Kasumi-1 (cell line): ENCODE data around the gene CAPSL.
"Not testable (repeated sequence)": the region's sequence is repeated elsewhere in the genome, so short reads cannot be mapped to it uniquely, and the experiment has no call there.

Experiments
- DNase-seq, 2 experiments: peaks; one replicate each; lab custom pipeline; 2025; lab: John Stamatoyannopoulos, UW

Gene CAPSL

GRCh38 chr5:35876454-35876853 lies 62.0 kb downstream of the CAPSL start:
- DNase-seq, result peak; percentile 20 to 23

- no peak for DNase-seq
These were observed 67.8 kb downstream of the CAPSL start for GRCh38 chr5:35870605-35871004.

- DNase-seq, result peak in 1 of 2 experiments; percentile 12
These were observed 68.6 kb downstream of the CAPSL start for GRCh38 chr5:35869685-35870277.

GRCh38 chr5:35867998-35868397 lies 70.4 kb downstream of the CAPSL start:
- DNase-seq, result no peak

- DNase-seq, result peak; percentile 63 to 82
These were observed 75.3 kb downstream of the CAPSL start for GRCh38 chr5:35863159-35863558.

GRCh38 chr5:35862126-35862525 lies 76.3 kb downstream of the CAPSL start:
- DNase-seq, result no peak

- no peak for DNase-seq
These were observed 76.7 kb downstream of the CAPSL start for GRCh38 chr5:35861718-35862117.

- no peak for DNase-seq
These were observed 77.7 kb downstream of the CAPSL start for GRCh38 chr5:35860686-35861085.

- no peak for DNase-seq
These were observed 79.2 kb downstream of the CAPSL start for GRCh38 chr5:35859101-35859661.

- DNase-seq, result no peak
These were observed 80.7 kb downstream of the CAPSL start for GRCh38 chr5:35857606-35858205.

GRCh38 chr5:35856765-35857351 lies 81.6 kb downstream of the CAPSL start, which contains the start of gene IL7R:
TSS of gene IL7R (plus strand) at chr5:35856891. CDS start at chr5:35856978, 87 bp downstream.
- DNase-seq, result peak; percentile 81 to 87

- DNase-seq, result not testable (repeated sequence)
These were observed 82.1 kb downstream of the CAPSL start for GRCh38 chr5:35856186-35856764.

GRCh38 chr5:35855187-35855586 lies 83.2 kb downstream of the CAPSL start:
- no peak for DNase-seq
